ENCODE data around the gene NR2F1.

Gene NR2F1

GRCh38 chr5:93601071-93601801 is 18.2 kb downstream of the NR2F1 start:
- peaks cover 100% of the 10 kb centered on the region for H3K27me3 ChIP-seq
- H3K4me3 ChIP-seq (ENCODE audit: low read depth in 1 of 2, low read length in 1 of 2), result no peak overlapping the region
- no peak for TF ChIP-seq CTCF (IDR thresholded peaks at IDR 0.05)
- no peak overlapping the region for H3K27ac ChIP-seq
- H3K36me3 ChIP-seq, result no peaks in the 10 kb centered on the region
- H3K4me1 ChIP-seq (ENCODE audit: control insufficient read depth in 1 of 2, insufficient read depth in 1 of 2, low read depth in 1 of 2, low read length in 1 of 2), result peaks cover 14 to 17% of the 10 kb centered on the region in 2 experiments
- peaks cover 3% of the 10 kb centered on the region for H3K9me3 ChIP-seq

- Histone ChIP-seq H3K27ac (no peak overlapping the region), H3K4me1 (ENCODE audit: control insufficient read depth in 1 of 2, insufficient read depth in 1 of 2, low read depth in 1 of 2, low read length in 1 of 2) (peaks cover 9 to 12% of the 10 kb centered on the region in 2 experiments), H3K4me3 (ENCODE audit: low read depth in 1 of 2, low read length in 1 of 2) (no peak overlapping the region), H3K36me3 (no peaks in the 10 kb centered on the region), H3K27me3 (peaks cover 100% of the 10 kb centered on the region), H3K9me3 (no peaks in the 10 kb centered on the region)
- no peak for TF ChIP-seq CTCF (IDR thresholded peaks at IDR 0.05)
Observed at GRCh38 chr5:93601802-93602155, 18.8 kb downstream of the NR2F1 start.

GRCh38 chr5:93602241-93603077 is 19.4 kb downstream of the NR2F1 start:
- Histone ChIP-seq H3K4me3 (ENCODE audit: low read depth in 1 of 2, low read length in 1 of 2) (no peak overlapping the region), H3K27ac (no peak overlapping the region), H3K9me3 (no peaks in the 10 kb centered on the region), H3K4me1 (ENCODE audit: control insufficient read depth in 1 of 2, insufficient read depth in 1 of 2, low read depth in 1 of 2, low read length in 1 of 2) (peaks cover 2 to 5% of the 10 kb centered on the region in 2 experiments), H3K27me3 (peaks cover 100% of the 10 kb centered on the region), H3K36me3 (no peaks in the 10 kb centered on the region)
- no peak for TF ChIP-seq CTCF (IDR thresholded peaks at IDR 0.05)

- no peak overlapping the region for H3K27ac ChIP-seq
- H3K36me3 ChIP-seq, result no peaks in the 10 kb centered on the region
- no peaks in the 10 kb centered on the region for H3K9me3 ChIP-seq
- H3K4me1 ChIP-seq (ENCODE audit: control insufficient read depth in 1 of 2, insufficient read depth in 1 of 2, low read depth in 1 of 2, low read length in 1 of 2), result peaks cover 0 to 5% of the 10 kb centered on the region in 2 experiments
- no peak for TF ChIP-seq CTCF (IDR thresholded peaks at IDR 0.05)
- H3K4me3 ChIP-seq (ENCODE audit: low read depth in 1 of 2, low read length in 1 of 2), result no peak overlapping the region
- peaks cover 100% of the 10 kb centered on the region for H3K27me3 ChIP-seq
Observed at GRCh38 chr5:93603078-93603792, 20.2 kb downstream of the NR2F1 start.

- H3K27me3 ChIP-seq, result peaks cover 100% of the 10 kb centered on the region
Observed at GRCh38 chr5:93603793-93604643, 21.0 kb downstream of the NR2F1 start.

More at GRCh38 chr5:93603793-93604643, 21.0 kb downstream of the NR2F1 start:
- H3K4me3 ChIP-seq (ENCODE audit: low read depth in 1 of 2, low read length in 1 of 2), result no peak overlapping the region
- no peak for TF ChIP-seq CTCF (IDR thresholded peaks at IDR 0.05)
- no peaks in the 10 kb centered on the region for H3K36me3 ChIP-seq
- peaks cover 0 to 5% of the 10 kb centered on the region in 2 experiments for H3K4me1 ChIP-seq (ENCODE audit: control insufficient read depth in 1 of 2, insufficient read depth in 1 of 2, low read depth in 1 of 2, low read length in 1 of 2)
- no peak overlapping the region for H3K27ac ChIP-seq
- H3K9me3 ChIP-seq, result no peaks in the 10 kb centered on the region

Data from neutrophil (primary cell).